ENCODE results near the gene AGBL1. TPM values are rescaled to one million over a fixed set of nuclear protein-coding genes. Genes with fewer than 3 reads are reported as not detected.

Gene AGBL1
- polyA plus RNA-seq, 4 donors = 0.01 to 0.04 TPM; not detected in 2

GRCh38 chr15:86377914-86378313, 298.2 kb downstream of the AGBL1 start:
- no peak overlapping the region for H3K27ac ChIP-seq (ENCODE audit: low read depth in 1 of 3, low read length in 2 of 3)
- H3K4me3 ChIP-seq (ENCODE audit: low read depth in 1 of 3, low read length in 3 of 3) = no peak overlapping the region
- no peaks in the 10 kb centered on the region for H3K9me3 ChIP-seq (ENCODE audit: control insufficient read depth in 2 of 2, insufficient read depth in 1 of 2, low read depth in 1 of 2, low read length in 1 of 2)
- 70 to 82% (median 74%) methylated on average over 1 of the region's 1 CpG for WGBS, 3 donors
- DNase-seq = no peak
- H3K4me1 ChIP-seq (ENCODE audit: control insufficient read depth in 3 of 3, insufficient read depth in 2 of 3, low read depth in 1 of 3, low read length in 2 of 3) = no peaks in the 10 kb centered on the region
- no peaks in the 10 kb centered on the region for H3K27me3 ChIP-seq (ENCODE audit: control insufficient read depth in 3 of 3, insufficient read depth in 3 of 3, low read length in 3 of 3)
- H3K36me3 ChIP-seq (ENCODE audit: control insufficient read depth in 3 of 3, insufficient read depth in 2 of 3, low read depth in 1 of 3, low read length in 3 of 3) = no peaks in the 10 kb centered on the region
- no peak for FAIRE-seq

- no peak for DNase-seq
- H3K4me1 ChIP-seq (ENCODE audit: control insufficient read depth in 3 of 3, insufficient read depth in 2 of 3, low read depth in 1 of 3, low read length in 2 of 3) = no peaks in the 10 kb centered on the region
- FAIRE-seq = no peak
- H3K9me3 ChIP-seq (ENCODE audit: control insufficient read depth in 2 of 2, insufficient read depth in 1 of 2, low read depth in 1 of 2, low read length in 1 of 2) = no peaks in the 10 kb centered on the region
- no peaks in the 10 kb centered on the region for H3K36me3 ChIP-seq (ENCODE audit: control insufficient read depth in 3 of 3, insufficient read depth in 2 of 3, low read depth in 1 of 3, low read length in 3 of 3)
- no peak overlapping the region for H3K4me3 ChIP-seq (ENCODE audit: low read depth in 1 of 3, low read length in 3 of 3)
- H3K27ac ChIP-seq (ENCODE audit: low read depth in 1 of 3, low read length in 2 of 3) = no peak overlapping the region
- WGBS, 3 donors = 62 to 79% (median 70%) methylated on average over 5 of the region's 5 CpGs
- no peaks in the 10 kb centered on the region for H3K27me3 ChIP-seq (ENCODE audit: control insufficient read depth in 3 of 3, insufficient read depth in 3 of 3, low read length in 3 of 3)
These were observed 302.7 kb downstream of the AGBL1 start for GRCh38 chr15:86382341-86382740.

- H3K9me3 ChIP-seq (ENCODE audit: control insufficient read depth in 2 of 2, insufficient read depth in 1 of 2, low read depth in 1 of 2, low read length in 1 of 2) = no peaks in the 10 kb centered on the region
- no peak overlapping the region for H3K4me3 ChIP-seq (ENCODE audit: low read depth in 1 of 3, low read length in 3 of 3)
- no peaks in the 10 kb centered on the region for H3K36me3 ChIP-seq (ENCODE audit: control insufficient read depth in 3 of 3, insufficient read depth in 2 of 3, low read depth in 1 of 3, low read length in 3 of 3)
- no peak for FAIRE-seq
- DNase-seq = no peak
- no peak overlapping the region for H3K27ac ChIP-seq (ENCODE audit: low read depth in 1 of 3, low read length in 2 of 3)
- 74 to 83% (median 82%) methylated on average over 6 of the region's 6 CpGs for WGBS, 3 donors
- H3K27me3 ChIP-seq (ENCODE audit: control insufficient read depth in 3 of 3, insufficient read depth in 3 of 3, low read length in 3 of 3) = no peaks in the 10 kb centered on the region
- no peaks in the 10 kb centered on the region for H3K4me1 ChIP-seq (ENCODE audit: control insufficient read depth in 3 of 3, insufficient read depth in 2 of 3, low read depth in 1 of 3, low read length in 2 of 3)
These were observed 303.9 kb downstream of the AGBL1 start for GRCh38 chr15:86383611-86384010.

- H3K36me3 ChIP-seq (ENCODE audit: control insufficient read depth in 3 of 3, insufficient read depth in 2 of 3, low read depth in 1 of 3, low read length in 3 of 3) = no peaks in the 10 kb centered on the region
- WGBS, 3 donors = 66 to 80% (median 73%) methylated on average over 6 of the region's 6 CpGs
- FAIRE-seq = no peak
- H3K4me1 ChIP-seq (ENCODE audit: control insufficient read depth in 3 of 3, insufficient read depth in 2 of 3, low read depth in 1 of 3, low read length in 2 of 3) = no peaks in the 10 kb centered on the region
- no peak overlapping the region for H3K27ac ChIP-seq (ENCODE audit: low read depth in 1 of 3, low read length in 2 of 3)
- H3K9me3 ChIP-seq (ENCODE audit: control insufficient read depth in 2 of 2, insufficient read depth in 1 of 2, low read depth in 1 of 2, low read length in 1 of 2) = no peaks in the 10 kb centered on the region
- H3K4me3 ChIP-seq (ENCODE audit: low read depth in 1 of 3, low read length in 3 of 3) = no peak overlapping the region
- H3K27me3 ChIP-seq (ENCODE audit: control insufficient read depth in 3 of 3, insufficient read depth in 3 of 3, low read length in 3 of 3) = no peaks in the 10 kb centered on the region
- no peak for DNase-seq
These were observed 304.5 kb downstream of the AGBL1 start for GRCh38 chr15:86384186-86384585.

DNA sequence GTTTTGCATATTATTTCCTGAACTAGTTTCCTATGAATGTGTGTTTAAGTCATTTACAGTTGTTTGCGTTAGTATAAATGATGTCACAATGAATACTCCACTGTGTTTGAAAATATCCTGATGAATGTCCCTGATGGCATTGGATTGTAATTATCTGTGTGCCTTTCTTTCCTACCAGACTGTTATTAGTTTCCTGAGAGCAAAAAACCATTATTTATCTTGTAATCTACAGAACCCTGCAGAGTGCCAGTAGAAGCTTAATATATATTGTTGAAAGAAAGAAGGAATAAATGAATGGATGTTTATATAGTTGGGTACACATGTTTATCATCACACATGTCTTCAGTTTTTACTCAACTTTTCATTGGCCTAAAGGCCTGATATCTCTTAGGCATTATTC, 312.6 kb downstream of the AGBL1 start:
- Histone ChIP-seq H3K27ac (ENCODE audit: low read depth in 1 of 3, low read length in 2 of 3) (no peak overlapping the region), H3K27me3 (ENCODE audit: control insufficient read depth in 3 of 3, insufficient read depth in 3 of 3, low read length in 3 of 3) (no peaks in the 10 kb centered on the region), H3K4me3 (ENCODE audit: low read depth in 1 of 3, low read length in 3 of 3) (no peak overlapping the region), H3K9me3 (ENCODE audit: control insufficient read depth in 2 of 2, insufficient read depth in 1 of 2, low read depth in 1 of 2, low read length in 1 of 2) (no peaks in the 10 kb centered on the region), H3K4me1 (ENCODE audit: control insufficient read depth in 3 of 3, insufficient read depth in 2 of 3, low read depth in 1 of 3, low read length in 2 of 3) (no peaks in the 10 kb centered on the region), H3K36me3 (ENCODE audit: control insufficient read depth in 3 of 3, insufficient read depth in 2 of 3, low read depth in 1 of 3, low read length in 3 of 3) (no peaks in the 10 kb centered on the region)
- FAIRE-seq = no peak
- 78 to 94% (median 93%) methylated on average over 1 of the region's 1 CpG for WGBS, 3 donors
- no peak for DNase-seq

DNA sequence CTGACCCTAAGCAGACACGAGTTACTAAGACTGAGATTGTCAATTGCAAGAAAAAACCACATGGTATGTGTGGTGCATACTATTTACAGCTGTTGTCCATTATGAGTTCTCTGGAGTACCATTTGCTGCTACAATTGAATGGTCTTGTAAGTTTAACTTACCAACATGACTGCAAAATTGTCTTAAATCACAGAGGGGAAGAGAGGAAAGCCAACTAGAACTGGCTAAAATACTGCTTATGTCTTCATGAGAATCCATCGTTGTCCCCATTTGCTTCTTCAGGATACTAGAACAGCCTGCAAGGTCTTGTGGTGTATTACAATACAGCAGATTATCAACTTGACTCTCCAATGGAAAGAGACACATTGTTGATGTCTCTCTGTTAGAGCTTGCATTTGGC, 313.2 kb downstream of the AGBL1 start:
- FAIRE-seq (no peak), DNase-seq (no peak)
- Histone ChIP-seq H3K27ac (ENCODE audit: low read depth in 1 of 3, low read length in 2 of 3) (no peak overlapping the region), H3K9me3 (ENCODE audit: control insufficient read depth in 2 of 2, insufficient read depth in 1 of 2, low read depth in 1 of 2, low read length in 1 of 2) (no peaks in the 10 kb centered on the region), H3K27me3 (ENCODE audit: control insufficient read depth in 3 of 3, insufficient read depth in 3 of 3, low read length in 3 of 3) (no peaks in the 10 kb centered on the region), H3K4me1 (ENCODE audit: control insufficient read depth in 3 of 3, insufficient read depth in 2 of 3, low read depth in 1 of 3, low read length in 2 of 3) (no peaks in the 10 kb centered on the region), H3K36me3 (ENCODE audit: control insufficient read depth in 3 of 3, insufficient read depth in 2 of 3, low read depth in 1 of 3, low read length in 3 of 3) (no peaks in the 10 kb centered on the region), H3K4me3 (ENCODE audit: low read depth in 1 of 3, low read length in 3 of 3) (no peak overlapping the region)
- 59 to 65% (median 65%) methylated on average over 2 of the region's 2 CpGs for WGBS, 3 donors

GRCh38 chr15:86394866-86395265, 315.2 kb downstream of the AGBL1 start:
- FAIRE-seq = no peak
- 81 to 92% (median 91%) methylated on average over 1 of the region's 1 CpG for WGBS, 3 donors

DNA sequence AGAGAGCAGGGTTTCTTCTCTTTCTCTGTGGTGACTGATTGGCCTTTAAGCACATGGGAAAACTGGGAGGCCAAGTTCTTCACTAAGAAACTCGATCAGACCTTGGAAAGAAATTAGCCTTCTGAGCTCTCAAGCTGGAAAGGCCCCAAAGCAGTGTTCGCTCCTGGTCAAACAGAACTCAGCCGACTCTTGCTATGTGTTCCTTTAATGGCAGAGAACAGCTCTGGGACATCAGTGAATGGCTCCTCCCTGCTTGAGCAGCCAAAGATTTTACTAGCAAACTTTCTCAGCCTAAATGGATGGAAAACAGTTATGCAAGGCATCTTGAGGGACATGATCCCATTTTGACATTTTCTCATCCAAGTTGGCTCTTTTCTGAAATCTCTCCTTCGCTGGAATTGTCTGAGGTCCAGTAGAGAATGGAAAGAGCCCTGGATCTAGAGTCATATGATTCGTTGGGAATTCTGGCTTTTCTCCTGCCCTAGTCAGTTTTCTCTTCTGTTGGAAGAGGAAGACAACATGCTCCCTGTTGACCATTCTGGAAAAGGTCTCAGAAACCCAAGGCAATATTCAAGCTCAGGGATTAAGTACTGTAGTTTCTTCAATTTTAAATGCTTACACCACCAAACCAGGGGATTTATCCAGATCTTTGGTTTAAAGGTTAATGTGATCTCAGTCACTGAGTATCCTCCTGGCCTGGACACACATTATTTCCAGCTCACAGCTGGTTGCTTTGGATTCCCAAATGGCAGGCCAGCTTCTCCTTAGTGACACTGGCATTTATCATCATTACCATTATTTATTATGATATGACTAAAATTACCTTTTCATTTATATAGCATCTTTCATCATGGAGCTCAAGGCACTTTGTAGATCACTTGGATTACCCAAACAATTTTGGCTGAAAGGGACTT, 319.6 kb downstream of the AGBL1 start:
- no peak for DNase-seq
- no peaks in the 10 kb centered on the region for H3K4me1 ChIP-seq (ENCODE audit: control insufficient read depth in 3 of 3, insufficient read depth in 2 of 3, low read depth in 1 of 3, low read length in 2 of 3)
- H3K4me3 ChIP-seq (ENCODE audit: low read depth in 1 of 3, low read length in 3 of 3) = no peak overlapping the region
- no peak for FAIRE-seq
- H3K36me3 ChIP-seq (ENCODE audit: control insufficient read depth in 3 of 3, insufficient read depth in 2 of 3, low read depth in 1 of 3, low read length in 3 of 3) = no peaks in the 10 kb centered on the region
- no peaks in the 10 kb centered on the region for H3K27me3 ChIP-seq (ENCODE audit: control insufficient read depth in 3 of 3, insufficient read depth in 3 of 3, low read length in 3 of 3)
- H3K9me3 ChIP-seq (ENCODE audit: control insufficient read depth in 2 of 2, insufficient read depth in 1 of 2, low read depth in 1 of 2, low read length in 1 of 2) = no peaks in the 10 kb centered on the region
- no peak overlapping the region for H3K27ac ChIP-seq (ENCODE audit: low read depth in 1 of 3, low read length in 2 of 3)
- WGBS, 3 donors = 55 to 69% (median 67%) methylated on average over 5 of the region's 5 CpGs

More at GRCh38 chr15:86394866-86395265, 315.2 kb downstream of the AGBL1 start:
- H3K9me3 ChIP-seq (ENCODE audit: control insufficient read depth in 2 of 2, insufficient read depth in 1 of 2, low read depth in 1 of 2, low read length in 1 of 2) = no peaks in the 10 kb centered on the region
- H3K27me3 ChIP-seq (ENCODE audit: control insufficient read depth in 3 of 3, insufficient read depth in 3 of 3, low read length in 3 of 3) = no peaks in the 10 kb centered on the region
- H3K36me3 ChIP-seq (ENCODE audit: control insufficient read depth in 3 of 3, insufficient read depth in 2 of 3, low read depth in 1 of 3, low read length in 3 of 3) = no peaks in the 10 kb centered on the region
- H3K4me3 ChIP-seq (ENCODE audit: low read depth in 1 of 3, low read length in 3 of 3) = no peak overlapping the region
- H3K27ac ChIP-seq (ENCODE audit: low read depth in 1 of 3, low read length in 2 of 3) = no peak overlapping the region
- DNase-seq = no peak
- no peaks in the 10 kb centered on the region for H3K4me1 ChIP-seq (ENCODE audit: control insufficient read depth in 3 of 3, insufficient read depth in 2 of 3, low read depth in 1 of 3, low read length in 2 of 3)

GRCh38 chr15:86403221-86403620, 323.6 kb downstream of the AGBL1 start:
- FAIRE-seq (no peak), DNase-seq (no peak)
- no peak overlapping the region for H3K27ac ChIP-seq (ENCODE audit: low read depth in 1 of 3, low read length in 2 of 3)

More at GRCh38 chr15:86403221-86403620, 323.6 kb downstream of the AGBL1 start:
- no peaks in the 10 kb centered on the region for H3K9me3 ChIP-seq (ENCODE audit: control insufficient read depth in 2 of 2, insufficient read depth in 1 of 2, low read depth in 1 of 2, low read length in 1 of 2)
- H3K4me3 ChIP-seq (ENCODE audit: low read depth in 1 of 3, low read length in 3 of 3) = no peak overlapping the region
- H3K27me3 ChIP-seq (ENCODE audit: control insufficient read depth in 3 of 3, insufficient read depth in 3 of 3, low read length in 3 of 3) = no peaks in the 10 kb centered on the region
- no peaks in the 10 kb centered on the region for H3K36me3 ChIP-seq (ENCODE audit: control insufficient read depth in 3 of 3, insufficient read depth in 2 of 3, low read depth in 1 of 3, low read length in 3 of 3)
- H3K4me1 ChIP-seq (ENCODE audit: control insufficient read depth in 3 of 3, insufficient read depth in 2 of 3, low read depth in 1 of 3, low read length in 2 of 3) = no peaks in the 10 kb centered on the region
